Measurements from ENCODE around the gene UBE2F. TPM values are rescaled to one million over a fixed set of nuclear protein-coding genes. Genes with fewer than 3 reads are reported as not detected.
A peak's percentile ranks its signal among the peaks of the same experiment; 100 is the strongest.

The UBE2F gene
- polyA plus RNA-seq, 2 of the 4 experiments (the other 2 are of a cell fraction), result 49.7 to 81.1 TPM

- TF ChIP-seq ELK1 (IDR thresholded peaks at IDR 0.05; ENCODE audit: low read depth, low read length) (no peak), CHD4 (IDR thresholded peaks at IDR 0.05; ENCODE audit: borderline replicate concordance) (no peak), CBX8 (IDR thresholded peaks at IDR 0.05) (no peak), HOXB5 (CRISPR knock-in tag; IDR thresholded peaks at IDR 0.05) (no peak), HMGXB4 (CRISPR knock-in tag; IDR thresholded peaks at IDR 0.05; ENCODE audit: borderline replicate concordance) (no peak), RARB (CRISPR knock-in tag; IDR thresholded peaks at IDR 0.05) (no peak), POLR2AphosphoS2 (conservative IDR thresholded peaks at IDR 0.05; ENCODE audit: low read length) (no peak), TP53 (CRISPR knock-in tag; IDR thresholded peaks at IDR 0.05) (no peak; the same call in 1 of the 2 replicates), RFX5 (IDR thresholded peaks at IDR 0.05) (0 out of 2 replicates have a peak, but pooled peaks have one; percentile 32), EHF (CRISPR knock-in tag; IDR thresholded peaks at IDR 0.05) (no peak), REST (IDR thresholded peaks at IDR 0.05) (peak; percentile 39; the same call in 1 of the 2 replicates)
- TF ChIP-seq, protein P1, sequence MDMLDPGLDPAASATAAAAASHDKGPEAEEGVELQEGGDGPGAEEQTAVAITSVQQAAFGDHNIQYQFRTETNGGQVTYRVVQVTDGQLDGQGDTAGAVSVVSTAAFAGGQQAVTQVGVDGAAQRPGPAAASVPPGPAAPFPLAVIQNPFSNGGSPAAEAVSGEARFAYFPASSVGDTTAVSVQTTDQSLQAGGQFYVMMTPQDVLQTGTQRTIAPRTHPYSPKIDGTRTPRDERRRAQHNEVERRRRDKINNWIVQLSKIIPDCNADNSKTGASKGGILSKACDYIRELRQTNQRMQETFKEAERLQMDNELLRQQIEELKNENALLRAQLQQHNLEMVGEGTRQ (IDR thresholded peaks at IDR 0.05), result peak; percentile 93
- TF ChIP-seq, protein P2, sequence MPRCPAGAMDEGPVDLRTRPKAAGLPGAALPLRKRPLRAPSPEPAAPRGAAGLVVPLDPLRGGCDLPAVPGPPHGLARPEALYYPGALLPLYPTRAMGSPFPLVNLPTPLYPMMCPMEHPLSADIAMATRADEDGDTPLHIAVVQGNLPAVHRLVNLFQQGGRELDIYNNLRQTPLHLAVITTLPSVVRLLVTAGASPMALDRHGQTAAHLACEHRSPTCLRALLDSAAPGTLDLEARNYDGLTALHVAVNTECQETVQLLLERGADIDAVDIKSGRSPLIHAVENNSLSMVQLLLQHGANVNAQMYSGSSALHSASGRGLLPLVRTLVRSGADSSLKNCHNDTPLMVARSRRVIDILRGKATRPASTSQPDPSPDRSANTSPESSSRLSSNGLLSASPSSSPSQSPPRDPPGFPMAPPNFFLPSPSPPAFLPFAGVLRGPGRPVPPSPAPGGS (IDR thresholded peaks at IDR 0.05), result peak; percentile 80; the same call in 2 of the 3 replicates
Measured at GRCh38 chr2:238060542-238061314, 93.9 kb downstream of the UBE2F start, which contains the start of gene SCLY (continued).

DNA sequence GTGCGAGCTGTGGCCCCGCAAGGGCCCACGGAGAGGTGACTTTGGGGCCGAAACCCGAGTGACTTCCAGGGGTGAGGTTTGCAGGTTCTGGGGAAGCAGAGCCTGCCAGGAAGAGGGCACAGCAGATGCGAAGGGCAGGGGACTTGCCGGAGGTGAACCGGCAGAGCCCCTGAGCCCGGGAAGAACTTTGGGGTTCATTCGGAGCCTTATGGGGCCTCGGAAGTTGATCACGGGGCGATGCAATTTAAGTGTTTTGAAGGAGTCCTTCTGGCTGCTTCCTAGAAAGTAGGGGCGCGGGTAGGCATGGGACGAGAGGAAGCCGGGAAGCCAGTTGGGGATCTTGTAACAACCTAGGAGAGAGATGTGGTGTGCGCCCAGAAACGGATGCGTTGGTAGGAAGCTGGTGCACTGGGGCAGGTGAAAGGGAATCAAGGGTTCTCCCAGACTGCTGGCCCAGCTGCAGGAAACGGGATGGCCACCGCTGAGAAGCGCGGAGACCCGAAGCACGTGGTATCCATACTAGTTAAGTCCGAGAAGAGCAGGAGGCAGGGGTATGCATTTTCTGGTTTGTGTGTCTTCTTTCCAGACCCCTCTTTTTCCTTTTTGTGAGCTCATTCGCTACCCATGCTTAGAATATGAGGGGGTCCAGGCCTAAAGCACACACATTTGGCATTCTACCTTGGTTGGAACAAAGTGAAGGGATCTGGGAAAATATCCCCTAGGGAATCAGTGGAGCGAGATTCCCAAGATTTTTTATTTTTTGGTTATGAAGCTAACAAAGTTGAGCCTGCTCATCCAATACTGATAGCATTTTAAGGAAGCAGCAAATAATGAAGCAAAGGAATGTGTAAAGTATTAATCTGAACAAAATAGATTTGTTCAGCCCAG, 94.7 kb downstream of the UBE2F start:
- FAIRE-seq (no peak), ATAC-seq (peak; percentile 46 to 49), DNase-seq (ENCODE audit: low read depth in 1 of 2, low spot score in 1 of 2) (peak; percentile 49 to 53)
- H3K9me3 ChIP-seq, result no peaks in the 10 kb centered on the region
- TF ChIP-seq MAFK (IDR thresholded peaks at IDR 0.05; ENCODE audit: partially characterized antibody), result no peak
- no peak for TF ChIP-seq CHD2 (IDR thresholded peaks at IDR 0.05; ENCODE audit: low read length, partially characterized antibody)
- peak; percentile 58; the same call in 1 of the 2 replicates for TF ChIP-seq E2F6 (IDR thresholded peaks at IDR 0.05; ENCODE audit: borderline replicate concordance, low read depth)
- no peak for TF ChIP-seq CEBPB (IDR thresholded peaks at IDR 0.05)
- TF ChIP-seq TP53 (CRISPR knock-in tag; IDR thresholded peaks at IDR 0.05), result 0 out of 2 replicates have a peak, but pooled peaks have one; percentile 12
- TF ChIP-seq, protein P3, sequence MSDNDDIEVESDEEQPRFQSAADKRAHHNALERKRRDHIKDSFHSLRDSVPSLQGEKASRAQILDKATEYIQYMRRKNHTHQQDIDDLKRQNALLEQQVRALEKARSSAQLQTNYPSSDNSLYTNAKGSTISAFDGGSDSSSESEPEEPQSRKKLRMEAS (IDR thresholded peaks at IDR 0.05), result peak; percentile 84
- TF ChIP-seq REST (IDR thresholded peaks at IDR 0.05), result 0 out of 2 replicates have a peak, but pooled peaks have one; percentile 0
- ChIA-PET CTCF (interaction anchor here (0.8 to 1.6 kb wide), 4 partner anchors 39 to 203 kb away, joined by 3 to 5 read pairs (median 4); partner anchors contain the start of gene ESPNL), POLR2A (interaction anchor here (0.7 to 1.8 kb wide), 11 partner anchors 10 to 203 kb away, joined by 3 to 11 read pairs (median 3); partner anchors contain the start of gene HES6)
- peak overlapping the region; percentile 88 to 95 for H3K27ac ChIP-seq
- 3% methylated on average over 26 of the region's 29 CpGs for WGBS (ENCODE audit: missing lambda C conversion rate)
- peak overlapping the region; percentile 82 for H3K4me2 ChIP-seq
- peak overlapping the region; percentile 92 for H3K4me3 ChIP-seq
- peaks cover 15% of the 10 kb centered on the region for H3K4me1 ChIP-seq

Measured in A549 (cell line).